GM23338 (cell line): ENCODE measurements around the gene MRPS27.

Experiments used
- CREB1 ChIP-seq: fragments of 250-450 bp; sonication (Bioruptor Pico); IDR thresholded peaks from 2 replicates; pipeline ENCODE4 v1.5.0; 2020; ENCODE audit warnings: low read depth, mild to moderate bottlenecking, moderate library complexity
- CTCF ChIP-seq, 2 experiments: fragments of 200-600 bp in 1 of 2; sonication (generic) in 1 of 2; conservative IDR thresholded peaks; 2 replicates each; pipeline versions ENCODE4 v1.5.1 to v1.6.1; 2016 to 2017; ENCODE audit warnings: antibody characterized with exemption in 2 of 2, low read depth in 2 of 2, mild to moderate bottlenecking in 2 of 2, moderate library complexity in 1 of 2
- ETS1 ChIP-seq: IDR thresholded peaks from 2 replicates; pipeline ENCODE4 v1.6.1; 2016; ENCODE audit warnings: antibody characterized with exemption
- EZH2phosphoT487 ChIP-seq: fragments of 200-600 bp; sonication (generic); IDR thresholded peaks from one replicate; pipeline ENCODE4 v1.8.1; 2018; ENCODE audit warnings: antibody characterized with exemption; ENCODE audit not compliant: unreplicated experiment
- JUNB ChIP-seq: IDR thresholded peaks from one replicate; pipeline ENCODE4 v1.6.1; 2016; ENCODE audit warnings: antibody characterized with exemption; ENCODE audit not compliant: unreplicated experiment
- POLR2AphosphoS5 ChIP-seq: IDR thresholded peaks from 2 replicates; pipeline ENCODE4 v1.6.1; 2016; ENCODE audit warnings: antibody characterized with exemption, low read depth
- REST ChIP-seq: IDR thresholded peaks from one replicate; pipeline ENCODE4 v1.6.1; 2018; ENCODE audit warnings: antibody characterized with exemption; ENCODE audit not compliant: unreplicated experiment

- no peak for TF ChIP-seq CTCF (conservative IDR thresholded peaks at IDR 0.05; ENCODE audit: low read depth in 2 of 2)
- no peak for TF ChIP-seq ETS1
- TF ChIP-seq JUNB: no peak
- no peak for TF ChIP-seq POLR2AphosphoS5
- TF ChIP-seq CREB1 (CRISPR knock-in tag): no peak
- no peak for TF ChIP-seq REST
- TF ChIP-seq EZH2phosphoT487: no peak
These were observed 48.2 kb upstream of the MRPS27 start for GRCh38 chr5:72368271-72368670.
